Prostate gland (tissue), 2 donors: ENCODE measurements around the gene ANKRD35.
"Not testable (repeated sequence)": the region's sequence is repeated elsewhere in the genome, so short reads cannot be mapped to it uniquely, and the experiment has no call there.

Experiments used
- CTCF ChIP-seq, 4 experiments: fragments of 200-600 bp in 2 of 4; fragments of 450-650 bp in 2 of 4; sonication (generic) in 2 of 4; IDR thresholded peaks; 1 replicate in 3 of 4; 2 replicates in 1 of 4; pipeline ENCODE4 v1.5.1; 2016 to 2019; ENCODE audit warnings: antibody characterized with exemption in 4 of 4, mild to moderate bottlenecking in 2 of 4, moderate library complexity in 2 of 4
- POLR2AphosphoS5 ChIP-seq: sonication (generic); formaldehyde crosslinking; IDR thresholded peaks from one replicate; pipeline ENCODE4 v1.6.1; 2017; ENCODE audit warnings: antibody characterized with exemption

- TF ChIP-seq POLR2AphosphoS5; CTCF (IDR thresholded peaks at IDR 0.05): not testable (repeated sequence)
These were observed 62.8 kb downstream of the ANKRD35 start for GRCh38 chr1:145822779-145823331.
